ENCODE measurements around the gene ZNF398.

Gene ZNF398

GRCh38 chr7:149147752-149148653, 750 bp downstream of the ZNF398 start:
- DNase-seq, result peak in 1 of 2 experiments; percentile 35

GRCh38 chr7:149150981-149151380, 3.7 kb downstream of the ZNF398 start:
- DNase-seq, result no peak

GRCh38 chr7:149153346-149153745, 6.1 kb downstream of the ZNF398 start:
- DNase-seq, result no peak

GRCh38 chr7:149154056-149154455, 6.8 kb downstream of the ZNF398 start:
- no peak for DNase-seq

GRCh38 chr7:149156898-149157297, 9.6 kb downstream of the ZNF398 start:
- DNase-seq, result no peak

GRCh38 chr7:149161241-149161848, 14.1 kb downstream of the ZNF398 start:
- DNase-seq, result no peak

- no peak for DNase-seq
These were observed 18.9 kb downstream of the ZNF398 start for GRCh38 chr7:149166142-149166541.

- no peak for DNase-seq
These were observed 19.5 kb downstream of the ZNF398 start for GRCh38 chr7:149166630-149167352.

- DNase-seq, result no peak
These were observed 24.8 kb downstream of the ZNF398 start for GRCh38 chr7:149171892-149172533.

- no peak for DNase-seq
These were observed 25.3 kb downstream of the ZNF398 start for GRCh38 chr7:149172534-149172920.

- DNase-seq, result no peak
These were observed 27.9 kb downstream of the ZNF398 start for GRCh38 chr7:149175150-149175549.

GRCh38 chr7:149179241-149179640, 32.0 kb downstream of the ZNF398 start:
- no peak for DNase-seq

GRCh38 chr7:149180722-149181449, 33.6 kb downstream of the ZNF398 start:
- no peak for DNase-seq

GRCh38 chr7:149181450-149181790, 34.2 kb downstream of the ZNF398 start:
- no peak for DNase-seq

- DNase-seq, result no peak
These were observed 37.0 kb downstream of the ZNF398 start for GRCh38 chr7:149184274-149184673.

GRCh38 chr7:149188213-149188612, 41.0 kb downstream of the ZNF398 start:
- DNase-seq, result no peak

GRCh38 chr7:149188637-149189259, 41.5 kb downstream of the ZNF398 start:
- no peak for DNase-seq

- no peak for DNase-seq
These were observed 44.6 kb downstream of the ZNF398 start for GRCh38 chr7:149191851-149192250.

- DNase-seq, result no peak
These were observed 47.5 kb downstream of the ZNF398 start for GRCh38 chr7:149194799-149195179.

GRCh38 chr7:149195180-149196150, 48.2 kb downstream of the ZNF398 start, which contains the start of gene ZNF282:
ZNF282 (plus strand) TSS chr7:149195546; CDS start chr7:149195590, 44 bp downstream.
- DNase-seq, result peak; percentile 57 to 88
